HUDEP-2 (cell line): ENCODE measurements around the gene ARHGAP21.

Experiments used
- DNase-seq, 76 experiments: peaks; one replicate each; lab custom pipeline; 2025; ENCODE audit not compliant: unreplicated experiment in 76 of 76; lab: John Stamatoyannopoulos, UW

ARHGAP21 gene

DNA sequence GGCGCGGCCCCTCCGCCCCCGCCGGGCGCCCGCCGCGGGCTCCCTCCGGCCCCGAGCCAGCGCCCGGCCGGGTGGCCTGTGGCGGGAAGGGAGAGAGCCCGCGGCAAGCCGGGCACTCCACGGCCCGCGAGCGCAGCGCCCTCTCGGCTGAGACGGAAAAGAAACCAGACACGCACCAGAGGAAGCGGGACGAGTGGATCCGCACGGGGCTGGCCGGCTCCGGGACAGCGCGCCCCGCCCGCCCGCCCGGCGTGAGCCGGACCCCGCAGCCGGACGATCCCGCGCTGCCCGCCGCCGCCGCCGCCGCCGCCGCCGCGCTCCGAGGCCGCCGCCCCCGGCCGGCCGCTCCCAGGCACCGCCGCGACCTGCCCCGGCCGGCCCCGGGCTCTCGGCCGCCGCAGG, 300 bp downstream of the ARHGAP21 start:
- DNase-seq: peak in 15 of 76 experiments; percentile 2 to 47 (median 27)

DNA sequence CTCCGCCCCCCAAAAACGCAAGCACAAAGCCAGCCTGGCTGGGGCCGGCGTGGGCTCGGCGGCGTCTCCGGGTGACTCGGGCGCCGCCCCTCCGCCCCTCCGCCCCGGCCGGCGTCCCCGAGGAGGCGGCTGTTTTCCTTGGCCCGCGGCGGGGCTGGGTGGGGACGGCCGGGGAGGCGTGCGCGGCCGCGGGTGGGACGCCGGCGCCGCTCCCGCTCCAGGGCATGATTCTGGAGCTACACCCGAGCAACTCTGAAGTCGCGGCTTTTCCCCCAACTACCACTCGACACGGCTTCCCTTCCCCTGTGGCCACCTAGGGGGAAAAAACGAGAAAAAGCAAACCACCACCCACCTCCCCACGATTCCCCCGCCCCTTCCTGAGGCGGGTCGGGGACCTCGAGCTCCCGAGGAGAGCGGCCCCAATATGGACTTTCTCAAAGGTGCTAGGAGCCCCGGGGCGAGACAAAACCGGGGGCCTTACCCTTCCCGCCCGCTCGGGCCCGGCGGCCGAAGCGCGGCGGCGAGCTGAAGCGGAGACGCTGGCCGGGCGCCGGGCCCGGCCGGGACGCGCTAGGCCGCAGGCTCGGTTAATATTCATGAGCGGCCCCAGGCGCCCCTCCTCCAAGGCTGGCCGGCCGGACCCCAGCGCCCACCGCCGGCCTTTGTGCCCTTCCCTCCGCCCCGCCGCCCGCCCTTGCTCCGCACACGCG, 856 bp downstream of the ARHGAP21 start:
- peak in 40 of 76 experiments; percentile 7 to 56 (median 30) for DNase-seq

DNA sequence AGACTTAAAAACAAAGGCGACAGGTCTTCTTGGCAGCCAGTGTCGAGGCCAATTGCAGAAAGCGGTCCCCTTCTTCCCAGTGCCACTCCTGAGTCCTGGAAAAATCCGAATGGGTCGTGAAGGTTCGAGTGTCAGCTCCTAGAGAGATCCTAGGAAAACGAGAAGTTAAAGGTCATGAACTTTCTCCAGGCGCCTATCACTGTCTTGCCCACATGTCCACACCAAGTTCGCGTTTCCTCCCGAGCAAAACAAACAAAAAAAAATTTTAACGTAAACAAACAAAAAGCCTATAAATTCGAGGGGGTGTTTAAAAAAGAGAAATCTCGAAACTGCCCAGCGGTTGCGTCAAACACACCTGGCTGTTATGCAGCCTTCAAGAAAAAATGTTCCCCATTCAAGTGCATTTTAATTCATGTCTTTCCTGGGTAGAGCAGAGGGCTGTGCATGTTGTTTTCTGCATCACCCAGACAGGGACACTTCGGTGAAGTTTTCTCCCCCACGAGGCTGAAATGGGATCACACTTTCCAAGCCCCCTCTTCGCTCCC, 1.5 kb downstream of the ARHGAP21 start:
- peak in 2 of 76 experiments; percentile 39 to 53 for DNase-seq

DNA sequence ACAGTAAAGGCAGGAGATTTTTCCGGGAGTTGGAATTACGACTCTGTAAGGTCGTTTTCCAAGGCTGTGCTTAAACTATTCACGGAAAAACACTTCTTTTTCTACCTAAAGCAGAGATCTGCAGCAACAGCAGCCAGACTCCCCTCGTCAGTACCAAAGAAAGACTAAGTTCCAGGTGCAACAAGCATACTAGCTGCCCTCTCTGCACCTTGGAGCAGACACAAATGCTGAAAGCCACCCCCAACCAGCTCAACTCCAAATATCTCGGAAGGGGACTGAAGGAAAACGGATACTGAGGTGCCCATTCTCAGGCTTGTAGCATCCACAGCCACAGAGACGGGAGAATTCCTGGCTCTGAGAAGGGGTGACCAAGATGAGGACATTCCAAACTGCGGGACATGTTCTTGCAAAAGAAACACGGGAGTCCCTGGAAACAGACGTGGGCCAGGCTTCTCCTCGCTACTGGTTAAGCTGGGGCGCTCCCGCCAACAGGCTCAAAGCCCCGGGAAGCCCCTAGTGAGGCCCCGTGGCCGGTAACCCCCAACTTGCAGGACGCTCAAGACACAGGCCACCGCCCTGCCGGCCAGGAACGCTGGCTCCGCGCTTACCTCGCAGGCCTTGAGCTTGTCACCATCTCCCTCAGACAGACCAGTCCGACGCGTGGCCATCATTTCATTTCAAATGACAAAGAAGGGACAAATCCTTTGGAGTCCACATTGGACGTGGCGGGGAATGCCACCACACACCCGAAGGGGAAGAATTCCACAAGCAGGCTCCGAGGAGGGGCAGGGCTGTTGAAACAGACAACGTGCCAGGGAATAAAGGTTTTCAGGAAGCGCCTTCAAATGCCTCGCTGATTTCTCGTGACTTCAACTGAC, 2.2 kb downstream of the ARHGAP21 start:
- no peak for DNase-seq

DNA sequence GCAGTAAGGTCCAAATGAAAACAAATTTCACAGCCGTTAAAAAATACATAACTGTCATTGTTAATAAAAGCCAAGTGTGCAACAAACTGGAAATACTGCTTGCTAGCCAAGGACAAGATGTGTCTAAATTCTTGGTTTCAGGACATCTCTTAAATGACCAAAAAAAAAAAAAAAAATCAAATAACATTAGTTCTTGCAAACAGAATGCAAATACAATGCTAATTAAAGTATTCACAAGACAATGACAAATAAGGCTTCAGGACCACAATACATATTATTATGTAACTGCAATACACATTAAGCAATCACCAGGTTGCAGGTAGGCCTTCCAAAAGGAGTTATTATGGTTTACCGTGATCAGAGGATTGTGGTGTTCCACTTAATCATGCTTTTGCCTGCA, 3.6 kb downstream of the ARHGAP21 start:
- DNase-seq: no peak

DNA sequence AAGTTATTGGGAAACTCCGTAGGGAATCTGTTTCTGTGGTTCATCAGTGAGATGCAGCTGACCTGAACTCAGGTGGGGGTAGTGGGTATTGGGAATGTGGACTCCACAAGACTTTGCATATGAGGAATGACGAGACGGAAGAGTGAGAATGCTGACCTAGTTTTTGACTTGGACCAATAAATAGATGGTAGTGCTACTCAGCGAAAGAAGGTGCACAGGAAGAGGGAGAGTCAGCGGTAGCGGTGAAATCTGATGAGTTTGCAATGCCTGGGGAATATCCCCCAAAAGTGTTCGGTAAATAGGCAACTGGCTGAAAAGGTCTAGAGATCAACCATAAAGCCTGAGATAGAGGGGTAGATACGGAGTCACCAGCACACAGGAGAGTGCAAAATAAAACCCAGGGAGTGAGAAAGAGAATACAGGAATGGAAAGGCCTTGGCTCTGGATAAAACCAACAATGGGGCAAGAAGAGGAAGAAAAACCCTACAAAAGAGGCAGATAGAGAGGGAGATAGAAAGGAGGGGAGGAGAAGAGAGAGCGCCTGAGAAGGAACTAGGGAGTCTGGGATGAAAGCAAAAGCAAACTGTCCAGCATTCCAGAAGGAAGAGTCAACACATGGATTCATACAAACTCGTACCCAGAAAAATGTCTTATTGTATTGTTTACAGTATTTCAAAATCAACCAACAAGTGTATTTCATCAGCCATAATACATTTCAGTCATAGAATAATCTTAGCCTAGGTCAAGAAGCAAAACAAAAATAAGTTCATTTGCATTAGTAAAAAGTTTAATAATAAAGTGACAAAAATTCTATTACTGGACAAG, 5.4 kb downstream of the ARHGAP21 start:
- DNase-seq: no peak

DNA sequence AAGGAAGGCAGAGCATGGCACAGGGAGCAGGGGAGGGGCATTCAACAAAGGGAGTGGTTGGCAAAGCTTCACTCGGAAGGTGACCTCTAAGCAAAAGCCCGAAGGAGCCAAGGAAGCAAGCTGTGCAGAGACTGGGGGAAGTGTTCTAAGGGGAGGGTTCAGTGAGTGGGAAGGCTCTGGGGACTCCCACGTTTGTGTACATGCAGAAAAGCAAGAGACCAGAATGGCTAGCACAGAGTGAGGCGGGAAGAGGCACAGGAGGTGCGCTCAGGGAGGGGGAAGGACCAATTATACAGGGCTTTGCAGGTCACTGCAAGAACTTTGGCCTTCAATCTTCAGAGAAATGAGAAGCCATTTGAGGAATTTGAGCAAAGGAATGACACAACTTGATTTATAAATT, 7.4 kb downstream of the ARHGAP21 start:
- peak in 10 of 76 experiments; percentile 1 to 25 (median 9) for DNase-seq

DNA sequence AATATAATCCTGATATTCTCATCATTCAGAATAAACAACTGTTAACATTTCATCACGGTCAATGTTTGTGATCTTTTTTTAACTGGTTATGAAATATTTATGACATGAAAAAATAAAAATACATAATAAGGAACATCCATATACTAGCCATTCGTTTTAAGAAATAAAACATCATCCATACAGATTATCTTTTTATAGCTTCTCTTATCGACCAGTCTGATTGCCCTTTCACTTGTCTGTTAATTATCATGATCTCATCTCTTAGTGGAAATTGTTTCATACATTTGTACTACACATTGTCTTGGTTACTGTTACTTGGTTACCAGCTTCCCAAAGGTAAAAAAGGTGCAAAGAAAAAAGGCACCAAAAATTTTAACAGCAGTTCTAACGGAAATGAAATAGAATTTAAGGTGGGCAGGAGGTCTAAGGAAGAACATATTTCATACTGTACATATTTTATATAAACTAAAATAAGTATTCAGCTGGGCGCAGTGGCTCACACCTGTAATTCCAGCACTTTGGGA, 8.4 kb downstream of the ARHGAP21 start:
- DNase-seq: no peak

DNA sequence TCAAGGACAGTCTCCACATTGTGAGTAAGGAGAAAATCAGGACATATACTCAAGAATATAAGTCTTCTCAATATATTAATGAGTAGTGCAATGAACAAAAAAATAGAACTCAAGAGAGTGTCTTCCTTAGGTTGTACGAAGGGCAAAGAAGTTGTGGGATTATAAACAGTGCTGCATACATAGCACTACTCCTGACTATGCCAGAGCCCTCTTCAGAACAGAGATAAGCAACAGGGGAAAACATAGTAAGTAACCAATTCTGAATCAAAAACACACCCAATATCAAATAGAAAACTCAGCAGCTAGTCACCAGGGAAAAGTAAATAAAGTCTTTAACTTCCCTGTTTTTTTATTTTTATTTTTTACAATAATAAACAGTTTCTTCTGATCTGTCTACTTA, 10.6 kb downstream of the ARHGAP21 start:
- DNase-seq: no peak

DNA sequence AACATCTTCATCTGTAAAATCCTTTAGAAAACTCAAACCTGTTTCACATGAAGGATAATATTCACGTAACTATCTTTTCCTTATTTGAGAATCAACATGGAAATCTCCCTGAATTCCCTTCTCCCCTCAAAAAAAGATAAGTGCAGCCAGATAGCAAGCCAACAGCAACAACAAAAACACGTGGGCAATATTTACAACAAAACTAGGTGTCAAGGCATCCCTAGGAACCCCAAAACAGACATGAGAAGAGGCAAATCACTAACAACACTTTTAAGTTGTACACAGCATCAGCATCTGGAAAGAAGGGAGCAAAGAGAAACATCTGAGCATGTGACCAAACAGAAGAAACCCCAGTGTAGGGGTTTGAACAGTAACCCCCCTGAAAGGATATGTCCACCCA, 12.2 kb downstream of the ARHGAP21 start:
- DNase-seq: no peak

DNA sequence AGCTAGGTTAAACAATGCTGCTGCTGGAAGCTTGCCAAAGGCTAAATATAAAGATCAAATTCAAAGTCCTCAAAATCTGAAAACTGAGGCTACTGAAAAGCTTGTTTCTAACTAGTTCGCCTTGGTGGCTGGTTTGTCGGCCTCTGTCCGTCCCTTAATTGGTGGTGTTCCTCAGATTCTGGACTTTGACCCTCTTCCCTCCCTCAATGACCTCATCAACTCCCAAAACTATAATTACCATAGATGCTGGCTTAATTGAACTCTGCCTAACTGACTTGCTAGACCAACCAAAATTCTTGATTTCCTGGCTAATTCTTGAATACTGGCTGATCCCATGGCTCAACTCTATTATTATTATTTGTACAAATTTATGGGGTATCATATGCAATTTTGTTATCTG, 15.6 kb downstream of the ARHGAP21 start:
- DNase-seq: no peak

DNA sequence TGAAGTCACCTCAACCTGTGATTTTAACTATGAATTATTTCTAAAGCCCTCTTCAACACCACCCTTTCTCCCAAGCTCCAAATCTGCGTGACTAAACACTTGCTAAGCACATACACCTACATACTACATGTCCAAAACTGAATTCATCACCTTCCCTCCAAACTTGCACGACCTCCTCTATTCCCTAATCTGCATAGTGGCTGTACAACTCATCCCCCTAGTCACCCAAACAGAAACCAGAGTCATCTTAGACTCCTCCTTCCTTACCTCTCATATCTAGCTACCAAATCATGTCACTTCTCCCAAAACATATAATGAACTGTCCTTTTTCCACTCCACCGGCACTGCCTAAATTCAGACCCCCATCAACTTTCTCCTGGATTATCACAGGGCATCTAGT, 16.2 kb downstream of the ARHGAP21 start:
- DNase-seq: no peak

DNA sequence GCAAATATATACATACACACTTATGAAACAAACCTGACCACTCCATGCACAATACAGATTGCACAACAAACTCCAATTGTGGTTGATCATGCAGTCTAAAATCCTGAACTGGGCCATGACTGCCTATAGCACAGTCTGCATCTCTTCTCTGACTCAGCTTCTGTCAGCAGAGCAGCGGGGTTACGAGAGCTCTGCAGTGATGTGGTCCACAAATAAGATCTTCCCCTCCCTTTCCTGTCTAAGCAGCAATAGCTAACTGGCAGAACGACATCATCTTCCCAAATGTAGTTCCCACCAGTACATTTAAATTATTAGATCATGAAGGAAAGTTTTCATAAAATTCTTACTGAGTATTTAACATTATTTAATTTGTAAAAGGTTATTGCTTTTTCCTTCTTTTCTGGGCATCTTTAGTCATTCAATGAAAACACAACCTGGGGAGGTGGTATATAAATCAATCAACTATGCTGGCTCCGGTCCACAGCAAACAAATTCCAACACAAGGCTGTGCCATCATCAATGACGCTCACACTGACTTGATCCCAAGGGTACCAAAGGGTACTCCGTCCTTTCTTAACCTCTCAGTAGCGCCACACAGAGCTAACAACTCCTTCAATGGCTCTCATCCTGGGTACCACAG, 17.1 kb downstream of the ARHGAP21 start:
- no peak for DNase-seq

DNA sequence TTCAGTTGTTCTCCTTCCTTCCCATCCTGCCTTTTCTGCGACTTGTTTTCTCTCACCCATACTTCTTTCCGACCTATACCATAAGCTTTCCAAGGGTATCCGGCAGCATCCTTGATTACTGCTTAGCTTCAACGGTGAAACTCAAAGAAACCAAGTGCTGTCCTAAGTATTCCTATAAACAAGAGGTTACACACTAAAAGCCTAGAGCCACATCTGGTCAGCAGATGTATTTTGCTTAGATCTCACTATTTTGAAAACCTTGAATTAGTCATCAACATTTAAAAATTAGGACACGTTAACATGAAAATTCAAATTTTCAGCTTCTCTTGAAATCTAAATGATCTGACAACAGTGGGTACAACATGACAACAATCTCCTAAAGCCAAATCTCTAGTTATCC, 20.0 kb downstream of the ARHGAP21 start:
- no peak for DNase-seq

DNA sequence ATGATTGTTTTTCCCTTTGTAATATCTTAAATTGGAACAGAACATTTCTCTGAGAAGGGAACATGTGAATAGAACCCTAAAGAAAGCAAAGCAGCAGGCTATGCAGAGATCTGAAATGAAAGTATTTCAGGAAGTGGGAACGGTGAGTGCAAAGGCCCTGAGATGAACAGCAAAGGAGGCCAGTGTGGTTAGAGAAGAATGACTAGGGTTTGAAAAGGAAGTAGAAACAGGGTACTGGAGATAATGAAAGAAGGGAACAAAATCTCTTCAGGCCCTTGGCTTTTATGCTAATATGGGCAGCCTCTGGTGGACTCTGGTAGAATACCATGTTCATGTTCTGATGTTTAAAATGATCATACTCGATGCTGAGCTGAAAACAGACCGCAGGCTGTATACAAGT, 22.2 kb downstream of the ARHGAP21 start:
- DNase-seq: no peak

DNA sequence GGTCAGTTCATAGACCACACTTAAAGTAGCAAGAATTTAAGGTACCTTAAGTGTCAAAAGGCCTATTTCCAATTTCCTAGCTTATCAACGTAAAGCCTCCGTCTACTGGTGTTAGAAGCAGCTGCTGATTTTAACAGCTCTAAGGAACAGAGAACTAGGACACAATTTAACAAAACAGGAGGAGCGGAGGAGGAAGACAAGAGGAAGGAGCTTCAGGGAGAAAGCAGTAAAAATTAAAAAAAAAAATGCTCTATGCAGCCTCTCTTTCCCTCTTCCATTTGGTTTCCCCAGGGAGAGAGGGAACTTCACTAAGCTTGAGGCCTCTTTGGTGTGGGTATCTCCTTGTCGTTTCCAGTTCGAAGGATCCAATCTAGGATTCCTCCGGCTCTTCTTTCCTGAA, 22.7 kb downstream of the ARHGAP21 start:
- no peak for DNase-seq

DNA sequence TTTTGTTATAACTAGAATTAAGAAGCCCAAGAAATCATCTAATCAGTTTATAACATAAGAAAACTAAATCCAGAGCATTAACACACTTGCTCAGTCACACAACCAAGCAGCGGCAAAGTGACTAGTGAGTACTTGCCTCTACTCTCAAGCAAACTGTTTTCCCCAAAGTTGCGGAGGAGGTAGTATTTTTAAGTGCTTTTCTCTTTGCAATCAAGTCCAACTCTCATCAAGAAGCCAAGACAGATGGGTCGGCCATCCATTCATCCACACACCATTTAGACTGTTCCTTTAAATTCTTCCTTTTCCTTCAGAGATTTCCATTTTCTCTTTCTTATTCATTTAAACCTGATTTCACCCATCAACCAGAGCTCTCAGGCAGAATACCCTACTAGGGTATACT, 25.4 kb downstream of the ARHGAP21 start:
- DNase-seq: no peak

DNA sequence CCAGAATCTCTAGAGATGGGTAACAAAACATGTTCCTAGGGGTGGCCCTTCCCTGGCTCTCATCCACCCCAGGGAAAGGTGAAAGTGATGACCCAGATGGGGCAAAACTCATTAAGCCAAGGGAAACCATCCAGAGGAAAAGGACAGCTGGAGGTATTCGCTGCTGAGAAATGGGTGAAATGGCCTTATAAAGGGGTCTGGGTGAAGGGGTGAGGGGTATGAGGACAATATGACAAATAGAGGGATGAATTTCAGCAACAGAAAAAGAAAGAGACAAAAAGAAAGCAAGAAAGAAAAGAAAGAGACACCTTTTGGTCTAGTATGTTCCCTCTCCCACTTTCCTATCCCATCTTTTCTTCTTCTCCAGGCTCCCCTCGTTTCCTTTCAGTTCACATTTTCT, 26.6 kb downstream of the ARHGAP21 start:
- no peak for DNase-seq

DNA sequence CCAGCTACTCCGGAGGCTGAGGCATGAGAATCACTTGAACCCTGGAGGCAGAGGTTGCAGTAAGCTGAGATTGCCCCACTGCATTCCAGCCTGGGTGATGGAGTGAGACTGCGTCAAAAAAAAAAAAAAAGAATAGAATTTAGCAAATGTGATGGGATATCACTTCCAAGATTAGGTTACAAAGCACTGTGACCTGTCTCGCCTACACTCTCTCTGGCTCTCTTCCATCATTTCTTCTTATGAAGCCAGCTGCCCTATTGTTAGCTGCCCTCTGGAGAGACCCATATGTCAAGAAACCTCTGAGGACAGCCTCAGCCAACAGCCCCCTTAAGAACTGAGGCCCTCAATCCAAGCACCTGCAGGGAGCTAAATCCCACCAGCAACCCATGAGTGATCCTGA, 28.2 kb downstream of the ARHGAP21 start:
- no peak for DNase-seq

DNA sequence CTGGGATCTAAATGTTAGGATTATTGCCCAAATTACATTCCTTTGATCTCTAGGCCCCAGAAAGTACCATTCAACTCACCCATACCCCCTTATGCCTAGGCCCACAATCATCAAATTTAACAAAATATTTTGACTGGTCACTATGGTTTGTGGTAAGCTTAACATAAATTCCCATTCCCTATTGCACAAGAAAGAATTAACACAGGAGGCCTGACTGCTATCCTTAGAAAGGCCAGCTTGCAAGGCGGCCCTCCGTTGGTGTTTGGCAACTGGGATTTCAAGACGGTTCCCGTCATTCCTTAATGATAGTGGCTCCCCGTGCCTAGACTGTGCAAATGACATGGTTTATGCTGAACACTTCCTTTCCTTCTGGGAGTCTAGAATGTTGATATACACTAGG, 29.6 kb downstream of the ARHGAP21 start:
- no peak for DNase-seq
